Measurements from ENCODE around the gene GMDS. TPM values are rescaled to one million over a fixed set of nuclear protein-coding genes. Genes with fewer than 3 reads are reported as not detected.

GMDS gene
- total and polyA plus RNA-seq, 2 of the 8 experiments (the other 6 are each of a cell fraction or from before 2014, with no cell fraction given): 16.8 to 50.0 TPM

DNA sequence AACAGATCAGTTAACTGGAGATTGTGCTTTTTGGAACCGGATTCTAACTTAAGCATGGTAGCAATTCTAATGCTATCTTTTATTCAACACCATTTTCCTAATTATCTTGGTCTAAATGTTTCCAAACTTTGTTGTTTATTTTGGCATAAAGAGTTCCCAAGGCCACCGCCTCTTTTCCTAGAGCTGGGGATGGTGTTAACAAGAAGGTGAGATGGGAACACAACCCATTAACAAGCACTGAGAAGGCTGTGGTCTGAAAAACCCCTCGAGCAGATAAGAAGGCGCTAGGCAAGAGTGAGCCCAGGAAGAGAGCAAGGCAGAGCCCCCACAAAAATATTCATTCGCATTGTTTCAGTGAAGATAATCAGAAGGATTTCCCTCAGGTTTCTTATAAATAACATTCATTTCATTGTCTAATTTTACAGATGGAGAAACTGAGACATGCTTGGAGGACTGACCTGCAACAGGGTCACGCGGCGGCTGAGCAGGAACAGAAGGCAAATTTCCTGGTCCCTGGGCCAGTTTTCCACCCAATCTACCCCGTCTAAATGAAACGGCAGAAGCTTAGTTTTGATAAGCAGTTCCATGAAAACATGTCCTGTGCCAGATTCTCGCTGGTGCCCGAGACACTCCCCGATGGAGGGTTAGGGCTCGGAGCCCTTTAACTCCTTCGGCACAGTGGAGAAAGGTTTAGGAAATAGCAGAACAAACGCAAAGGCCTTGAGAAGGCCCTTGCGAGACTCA, 480.1 kb downstream of the GMDS start:
- Histone ChIP-seq H2AFZ (ENCODE audit: low read length) (no peak overlapping the region), H3K14ac (ENCODE audit: insufficient read length) (no peak overlapping the region), H3K79me1 (ENCODE audit: low read depth, low read length) (no peaks in the 10 kb centered on the region), H4K20me1 (replicated peaks in 1 of 2; ENCODE audit: control insufficient read depth in 1 of 2, insufficient read depth in 2 of 2, low read length in 2 of 2) (no peaks in the 10 kb centered on the region), H3K56ac (replicated peaks; ENCODE audit: insufficient read length, low read depth, low read length) (no peak overlapping the region), H3K23ac (ENCODE audit: insufficient read length) (no peak overlapping the region), H3K23me2 (ENCODE audit: low read depth, low read length) (no peaks in the 10 kb centered on the region), H3K9me3 (ENCODE audit: insufficient read depth in 2 of 2, low read depth in 1 of 2, low read length in 1 of 2) (no peaks in the 10 kb centered on the region), H2BK120ac (replicated peaks; ENCODE audit: low read depth, low read length) (no peak overlapping the region), H4K5ac (ENCODE audit: insufficient read length, low read depth, low read length) (no peak overlapping the region), H3K27ac (ENCODE audit: low read depth, low read length) (no peak overlapping the region), H3K36me3 (ENCODE audit: control insufficient read depth in 2 of 4, insufficient read depth in 4 of 4, low read length in 3 of 4) (no peaks in the 10 kb centered on the region), H2BK20ac (ENCODE audit: low read length) (no peak overlapping the region), H4K8ac (ENCODE audit: extremely low read depth, insufficient read depth, low read length) (no peak overlapping the region), H3K9ac (replicated peaks in 1 of 4; ENCODE audit: extremely low read depth in 1 of 4, low read depth in 3 of 4, low read length in 3 of 4) (no peak overlapping the region), H4K91ac (replicated peaks; ENCODE audit: insufficient read length, low read length) (no peak overlapping the region), H2BK15ac (ENCODE audit: low read length) (no peak overlapping the region), H3K4me1 (replicated peaks in 1 of 4; ENCODE audit: control insufficient read depth in 3 of 4, insufficient read depth in 4 of 4, low read length in 3 of 4) (no peaks in the 10 kb centered on the region; a peak in 1 of 7 replicates), H2AK5ac (ENCODE audit: low read depth, low read length) (no peak overlapping the region), H3K4me3 (ENCODE audit: extremely low read depth in 1 of 4, insufficient read depth in 2 of 4, low read depth in 3 of 4, low read length in 4 of 4) (no peak overlapping the region), H2BK12ac (ENCODE audit: low read depth, low read length) (no peak overlapping the region), H3K4me2 (ENCODE audit: insufficient read depth in 1 of 2, low read depth in 2 of 2, low read length in 2 of 2) (no peak overlapping the region), H3K18ac (ENCODE audit: extremely low read depth, low read length) (no peak overlapping the region), H3K4ac (replicated peaks; ENCODE audit: insufficient read length, low read depth, low read length) (no peak overlapping the region), H2BK5ac (ENCODE audit: low read depth, low read length) (no peak overlapping the region), H3K79me2 (ENCODE audit: control insufficient read depth in 1 of 2, insufficient read depth in 2 of 2, low read length in 2 of 2) (no peaks in the 10 kb centered on the region), H3K27me3 (replicated peaks in 1 of 4; ENCODE audit: control insufficient read depth in 3 of 4, extremely low read depth in 1 of 4, insufficient read depth in 3 of 4, low read length in 3 of 4) (no peaks in the 10 kb centered on the region)
- no peak for DNase-seq (ENCODE audit: low read depth in 1 of 2, low spot score in 2 of 2)
- CTCF ChIA-PET (ENCODE audit: partially characterized antibody): no interaction called here
- TF ChIP-seq RXRA (IDR thresholded peaks at IDR 0.05; ENCODE audit: insufficient read depth, low read depth, low read length): no peak
- no peak for TF ChIP-seq TAF7 (optimal IDR thresholded peaks at IDR 0.05; ENCODE audit: borderline replicate concordance, low read depth, low read length)
- TF ChIP-seq NRF1 (IDR thresholded peaks at IDR 0.05; ENCODE audit: low read depth, low read length): no peak
- no peak for TF ChIP-seq TAF1 (IDR thresholded peaks at IDR 0.05; ENCODE audit: low read depth, low read length)
- TF ChIP-seq CHD2 (IDR thresholded peaks at IDR 0.05; ENCODE audit: low read length): no peak
- TF ChIP-seq RFX5 (IDR thresholded peaks at IDR 0.05; ENCODE audit: borderline replicate concordance, low read depth, low read length): no peak
- no peak for TF ChIP-seq CEBPB (IDR thresholded peaks at IDR 0.05; ENCODE audit: low read depth, low read length)
- TF ChIP-seq POU5F1 (IDR thresholded peaks at IDR 0.05; ENCODE audit: low read depth, low read length): no peak
- TF ChIP-seq FOSL1 (IDR thresholded peaks at IDR 0.05; ENCODE audit: insufficient read depth, low read depth, low read length): no peak
- POLR2A ChIA-PET (ENCODE audit: partially characterized antibody): no interaction called here
- 92% methylated on average over 17 of the region's 17 CpGs; no CpG with 5 or more reads in 1 of the 2 experiments for WGBS, 2 experiments (ENCODE audit: extremely low coverage in 1 of 2, insufficient coverage in 1 of 2, insufficient read length in 1 of 2, insufficient replicate concordance in 2 of 2, low coverage in 1 of 2, low lambda C conversion rate in 2 of 2, missing lambda C conversion rate in 1 of 2)
- no peak for FAIRE-seq
